ENCODE results near the gene PADI3. TPM values are rescaled to one million over a fixed set of nuclear protein-coding genes. Genes with fewer than 3 reads are reported as not detected.

The PADI3 gene
- total and polyA plus RNA-seq, 9 of the 15 experiments (the other 6 are each of a cell fraction or from before 2014, with no cell fraction given) = not detected

DNA sequence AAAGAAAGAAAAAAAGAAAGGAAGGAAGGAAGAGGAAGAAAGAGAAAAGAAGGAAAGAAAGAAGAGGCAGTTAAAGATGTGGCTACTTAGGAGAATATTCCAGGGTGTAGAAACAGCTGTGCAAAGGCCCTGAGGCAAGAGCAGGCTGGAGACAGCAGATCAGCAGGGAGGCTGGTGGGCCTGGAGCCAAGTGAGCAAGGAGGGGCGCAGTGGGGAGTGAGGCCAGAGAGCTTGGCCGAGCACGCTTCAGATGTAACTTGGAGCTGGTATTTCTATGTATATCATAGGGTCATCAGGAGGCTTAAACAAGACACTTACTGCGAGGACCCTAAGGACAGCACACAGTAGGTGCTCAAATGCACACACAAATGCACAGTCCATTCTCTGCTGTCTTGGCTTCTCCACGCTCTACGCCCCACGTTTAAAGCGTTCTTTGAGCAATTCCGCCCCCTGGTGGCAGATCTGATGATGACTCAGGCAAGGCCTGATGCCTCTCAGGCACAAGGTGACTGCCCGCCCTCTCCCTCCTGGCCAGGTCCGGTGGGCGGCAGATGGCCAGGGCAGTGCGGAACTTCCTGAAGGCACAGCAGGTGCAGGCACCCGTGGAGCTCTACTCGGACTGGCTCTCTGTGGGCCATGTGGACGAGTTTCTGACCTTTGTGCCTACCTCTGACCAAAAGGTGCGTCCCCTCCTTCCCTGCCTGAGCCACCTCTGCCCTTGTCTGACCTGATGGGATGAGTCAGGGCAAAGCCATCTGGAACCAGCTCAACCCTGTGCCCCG is 11.9 kb upstream of the PADI3 start (continued):
- TF ChIP-seq, protein P1, sequence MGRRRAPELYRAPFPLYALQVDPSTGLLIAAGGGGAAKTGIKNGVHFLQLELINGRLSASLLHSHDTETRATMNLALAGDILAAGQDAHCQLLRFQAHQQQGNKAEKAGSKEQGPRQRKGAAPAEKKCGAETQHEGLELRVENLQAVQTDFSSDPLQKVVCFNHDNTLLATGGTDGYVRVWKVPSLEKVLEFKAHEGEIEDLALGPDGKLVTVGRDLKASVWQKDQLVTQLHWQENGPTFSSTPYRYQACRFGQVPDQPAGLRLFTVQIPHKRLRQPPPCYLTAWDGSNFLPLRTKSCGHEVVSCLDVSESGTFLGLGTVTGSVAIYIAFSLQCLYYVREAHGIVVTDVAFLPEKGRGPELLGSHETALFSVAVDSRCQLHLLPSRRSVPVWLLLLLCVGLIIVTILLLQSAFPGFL (CRISPR knock-in tag; IDR thresholded peaks at IDR 0.05) = no peak
- TF ChIP-seq, protein P2, sequence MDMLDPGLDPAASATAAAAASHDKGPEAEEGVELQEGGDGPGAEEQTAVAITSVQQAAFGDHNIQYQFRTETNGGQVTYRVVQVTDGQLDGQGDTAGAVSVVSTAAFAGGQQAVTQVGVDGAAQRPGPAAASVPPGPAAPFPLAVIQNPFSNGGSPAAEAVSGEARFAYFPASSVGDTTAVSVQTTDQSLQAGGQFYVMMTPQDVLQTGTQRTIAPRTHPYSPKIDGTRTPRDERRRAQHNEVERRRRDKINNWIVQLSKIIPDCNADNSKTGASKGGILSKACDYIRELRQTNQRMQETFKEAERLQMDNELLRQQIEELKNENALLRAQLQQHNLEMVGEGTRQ (CRISPR knock-in tag; IDR thresholded peaks at IDR 0.05) = no peak
- TF ChIP-seq HDGF (IDR thresholded peaks at IDR 0.05) (0 out of 2 replicates have a peak, but pooled peaks have one; percentile 46), ZNF174 (CRISPR knock-in tag; IDR thresholded peaks at IDR 0.05) (no peak), RBM25 (IDR thresholded peaks at IDR 0.05; ENCODE audit: low read depth, low read length, severe bottlenecking) (peak; percentile 41), YY1 (IDR thresholded peaks at IDR 0.05; ENCODE audit: borderline replicate concordance in 1 of 3, control insufficient read depth in 1 of 3, extremely low read depth in 1 of 3, insufficient read depth in 3 of 3, insufficient read length in 1 of 3, insufficient replicate concordance in 2 of 3, low read depth in 1 of 3, low read length in 2 of 3) (peak in 1 of 3 experiments; percentile 38), CC2D1A (IDR thresholded peaks at IDR 0.05) (peak; percentile 75), RAD21 (CRISPR knock-in tag; conservative IDR thresholded peaks at IDR 0.05 in 1 of 2, IDR thresholded peaks at IDR 0.05 in 1 of 2) (peak; percentile 79 to 98), XRCC5 (IDR thresholded peaks at IDR 0.05; ENCODE audit: low read depth, low read length) (peak; percentile 87), STAG1 (CRISPR knock-in tag; IDR thresholded peaks at IDR 0.05; ENCODE audit: borderline replicate concordance) (peak; percentile 95; the same call in 1 of the 2 replicates), TFAM (CRISPR knock-in tag; conservative IDR thresholded peaks at IDR 0.05) (no peak), SMC3 (conservative IDR thresholded peaks at IDR 0.05; ENCODE audit: insufficient read depth, low read depth, low read length) (peak; percentile 99), CREM (IDR thresholded peaks at IDR 0.05; ENCODE audit: low read depth) (peak; percentile 74), ZNF740 (CRISPR knock-in tag; IDR thresholded peaks at IDR 0.05) (no peak), ZNF740 (tag; IDR thresholded peaks at IDR 0.05) (no peak), THRB (CRISPR knock-in tag; conservative IDR thresholded peaks at IDR 0.05) (0 out of 2 replicates have a peak, but pooled peaks have one; percentile 13), ARID2 (IDR thresholded peaks at IDR 0.05) (peak; percentile 85), NFE2 (IDR thresholded peaks at IDR 0.05; ENCODE audit: low read depth) (peak; percentile 78), HOXB6 (CRISPR knock-in tag; IDR thresholded peaks at IDR 0.05; ENCODE audit: borderline replicate concordance) (no peak)
- TF ChIP-seq, protein P3, sequence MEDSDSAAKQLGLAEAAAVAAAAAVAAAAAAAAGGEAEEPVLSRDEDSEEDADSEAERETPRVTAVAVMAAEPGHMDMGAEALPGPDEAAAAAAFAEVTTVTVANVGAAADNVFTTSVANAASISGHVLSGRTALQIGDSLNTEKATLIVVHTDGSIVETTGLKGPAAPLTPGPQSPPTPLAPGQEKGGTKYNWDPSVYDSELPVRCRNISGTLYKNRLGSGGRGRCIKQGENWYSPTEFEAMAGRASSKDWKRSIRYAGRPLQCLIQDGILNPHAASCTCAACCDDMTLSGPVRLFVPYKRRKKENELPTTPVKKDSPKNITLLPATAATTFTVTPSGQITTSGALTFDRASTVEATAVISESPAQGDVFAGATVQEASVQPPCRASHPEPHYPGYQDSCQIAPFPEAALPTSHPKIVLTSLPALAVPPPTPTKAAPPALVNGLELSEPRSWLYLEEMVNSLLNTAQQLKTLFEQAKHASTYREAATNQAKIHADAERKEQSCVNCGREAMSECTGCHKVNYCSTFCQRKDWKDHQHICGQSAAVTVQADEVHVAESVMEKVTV (CRISPR knock-in tag; IDR thresholded peaks at IDR 0.05) = peak; percentile 84
